Amniotic stem cell (primary cell): Measurements from ENCODE around the gene WDR90.

Experiments
- DNase-seq: peaks from one replicate; lab custom pipeline; 2025; lab: John Stamatoyannopoulos, UW

The WDR90 gene

GRCh38 chr16:638836-639235, 10.3 kb upstream of the WDR90 start:
- DNase-seq = no peak

DNA sequence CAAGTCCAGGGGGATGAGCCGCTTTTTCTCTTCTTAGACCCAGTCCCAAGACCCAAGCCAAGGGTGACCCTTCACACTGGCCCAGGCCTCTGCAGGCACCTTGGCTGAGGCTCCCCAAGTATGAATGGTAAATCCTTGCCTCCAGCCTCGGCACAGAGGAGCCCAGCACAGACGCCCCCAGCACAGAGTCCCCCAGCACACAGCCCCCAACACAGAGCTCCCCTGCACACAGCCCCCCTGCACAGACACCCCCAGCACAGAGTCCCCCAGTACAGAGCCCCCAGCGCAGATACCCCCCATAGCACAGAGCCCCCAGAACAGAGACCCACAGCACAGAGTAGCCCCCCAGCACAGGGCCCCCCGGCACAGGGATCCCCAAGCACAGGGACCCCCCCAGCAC, 8.6 kb upstream of the WDR90 start:
- DNase-seq = no peak

DNA sequence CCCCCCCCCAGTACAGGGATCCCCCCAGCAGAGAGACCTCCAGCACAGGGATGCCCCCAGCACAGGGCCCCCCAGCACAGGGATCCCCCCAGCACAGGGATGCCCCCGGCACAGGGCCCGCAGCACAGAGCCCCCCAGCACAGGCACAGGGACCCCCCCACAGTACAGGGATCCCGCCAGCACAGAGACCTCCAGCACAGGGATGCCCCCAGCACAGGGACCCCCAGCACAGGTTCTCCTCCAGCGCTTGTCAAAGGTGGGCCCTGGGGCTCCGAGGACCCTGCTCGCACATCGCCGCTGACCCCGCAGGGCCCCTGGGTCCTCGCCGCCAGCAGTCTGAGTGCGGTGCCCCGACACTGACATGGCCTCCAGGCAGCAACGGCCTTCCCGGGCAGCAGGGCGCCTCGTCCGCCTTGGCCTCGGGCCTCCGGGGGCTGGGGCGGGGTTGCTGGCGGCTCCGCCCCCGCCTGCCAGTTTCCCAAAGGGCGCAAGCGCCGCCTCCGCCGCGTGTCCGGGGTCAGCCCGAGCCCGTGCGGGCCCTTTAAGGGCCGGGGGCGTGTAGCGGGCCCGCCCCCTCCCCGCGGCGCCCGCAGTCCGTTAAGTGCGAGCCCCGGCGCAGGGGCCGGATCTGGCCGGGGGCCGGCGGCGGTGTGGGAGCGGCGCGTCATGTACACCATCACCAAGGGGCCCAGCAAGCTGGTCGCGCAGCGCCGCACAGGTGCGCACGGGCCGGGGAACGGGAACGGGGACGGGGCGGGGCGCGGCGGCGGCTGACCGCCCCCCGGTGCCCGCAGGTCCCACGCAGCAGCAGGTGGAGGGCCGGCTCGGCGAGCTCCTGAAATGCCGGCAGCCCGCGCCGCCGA, 7.6 kb upstream of the WDR90 start, which contains the start of gene MCRIP2:
MCRIP2 (plus strand) TSS at position 503 of the 863 bp plus-strand sequence; CDS start at position 667, 164 bp downstream.
- peak; percentile 31 for DNase-seq

DNA sequence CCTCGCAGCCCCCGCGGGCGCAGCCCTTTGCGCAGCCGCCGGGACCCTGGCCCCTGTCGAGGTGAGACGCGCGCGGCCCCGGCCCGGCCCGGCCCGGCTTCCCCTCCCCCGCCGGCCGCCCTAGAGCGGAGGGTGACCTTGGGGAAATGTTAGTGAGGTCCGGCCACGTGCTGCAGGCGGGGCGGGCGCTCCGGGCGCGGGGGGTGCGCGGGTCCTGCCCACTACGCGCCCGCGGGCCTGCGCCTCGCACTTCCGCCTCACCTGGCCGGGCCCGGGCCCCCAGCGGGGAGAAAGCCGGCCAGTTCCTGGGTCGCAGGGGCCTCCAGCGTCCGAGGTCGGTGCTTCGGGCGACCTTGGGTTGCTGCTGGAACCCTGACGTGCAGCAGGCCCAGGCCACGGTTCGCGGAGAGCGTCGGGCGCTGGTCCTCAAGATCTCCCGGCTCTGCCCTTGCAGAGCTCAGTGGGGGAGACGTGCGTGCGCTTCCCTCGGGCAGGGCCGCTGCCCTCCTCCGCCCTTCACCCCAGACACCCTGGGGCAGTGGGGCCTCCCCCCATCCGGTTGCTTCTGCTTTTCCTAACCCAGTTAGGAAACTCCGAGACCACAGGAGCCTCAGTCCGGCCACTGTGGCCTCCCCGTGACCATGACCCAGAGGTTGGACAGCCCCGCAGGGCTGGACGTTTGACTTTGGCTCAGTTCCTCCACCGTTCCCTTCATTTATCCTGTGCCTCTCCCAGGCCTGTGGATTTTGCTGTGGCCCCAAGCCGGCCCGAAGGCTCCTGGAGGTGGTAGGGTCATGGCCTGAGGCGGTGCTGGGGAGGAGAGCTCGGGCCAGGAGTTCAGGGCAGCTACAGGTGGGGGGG, 6.7 kb upstream of the WDR90 start:
- DNase-seq = no peak

DNA sequence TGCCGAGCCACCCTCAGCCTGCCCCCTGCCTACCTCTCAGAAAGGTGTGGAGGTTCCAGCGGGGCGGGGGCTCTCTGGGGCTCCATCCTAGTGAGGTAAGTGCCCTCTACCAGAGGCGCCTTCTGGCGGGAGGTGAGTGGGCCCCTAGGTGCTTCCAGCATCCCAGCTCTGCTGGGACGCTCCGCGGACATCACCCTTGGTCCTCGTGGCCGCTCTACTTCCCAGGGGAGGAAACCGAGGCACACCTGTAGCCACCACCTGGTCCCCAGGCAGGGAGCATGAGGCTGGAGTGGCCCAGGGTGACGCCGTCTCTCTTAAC, 6.2 kb upstream of the WDR90 start:
- no peak for DNase-seq

GRCh38 chr16:644556-644955, 4.6 kb upstream of the WDR90 start:
- no peak for DNase-seq

- DNase-seq = no peak
Observed at GRCh38 chr16:645852-646678, 3.1 kb upstream of the WDR90 start.

DNA sequence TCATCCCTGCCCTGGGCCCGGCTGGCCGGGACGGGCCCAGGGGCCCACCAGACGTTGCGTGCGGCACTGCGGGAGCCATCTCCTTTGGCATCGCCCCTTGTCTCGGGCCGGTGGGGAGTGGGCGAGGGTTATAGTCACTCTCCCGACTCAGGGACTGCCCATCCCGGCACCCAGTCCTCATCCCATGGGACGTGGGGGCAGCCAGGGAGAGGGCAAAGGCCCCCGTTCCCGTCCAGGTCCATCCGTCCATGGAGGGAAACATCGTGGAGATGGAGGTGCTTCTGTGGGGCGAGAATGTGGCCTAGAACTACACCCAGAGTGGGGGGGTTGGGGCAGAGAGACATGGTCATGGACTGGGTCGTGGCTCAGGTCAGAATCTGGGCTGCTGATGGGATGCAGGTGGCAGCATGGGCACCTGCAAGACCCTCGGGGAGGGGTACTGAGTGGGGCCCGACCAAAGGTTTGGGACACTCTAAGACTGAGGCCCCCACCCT, 2.4 kb upstream of the WDR90 start:
- no peak for DNase-seq

GRCh38 chr16:647173-647902, 1.8 kb upstream of the WDR90 start:
- DNase-seq = no peak

DNA sequence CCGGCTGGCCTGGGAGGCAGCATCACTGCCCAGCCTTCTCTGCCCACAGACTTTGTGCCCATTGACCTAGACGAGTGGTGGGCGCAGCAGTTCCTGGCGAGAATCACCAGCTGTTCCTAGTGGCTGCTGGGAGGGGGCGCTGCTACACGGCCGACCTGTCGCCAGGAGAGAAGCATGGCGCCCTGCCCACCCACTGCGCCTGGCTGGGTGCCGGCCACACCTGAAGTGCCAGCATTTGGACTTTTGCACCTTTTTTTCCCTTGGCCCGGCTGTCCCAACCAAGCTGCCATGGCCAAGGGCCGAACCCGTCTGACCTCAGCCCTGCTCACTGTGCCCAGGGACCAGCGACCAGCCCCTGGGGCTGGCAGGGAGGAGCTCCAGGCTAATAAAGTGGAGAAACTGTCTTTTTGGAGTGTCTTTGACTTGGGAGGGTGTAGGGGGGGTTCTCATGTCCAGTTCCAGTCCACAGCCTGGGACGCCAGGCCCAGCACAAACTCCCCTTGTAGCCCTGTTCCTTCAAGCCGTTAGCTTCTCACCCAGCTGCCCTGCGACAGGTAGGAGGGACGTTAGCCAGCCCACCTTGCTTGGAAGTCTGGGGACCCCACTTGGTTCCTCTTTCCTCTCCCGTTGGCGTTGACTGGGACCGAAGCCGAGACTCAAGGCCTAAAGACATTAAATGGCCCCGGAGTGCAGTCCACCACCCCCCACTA, 939 bp upstream of the WDR90 start:
- no peak for DNase-seq

GRCh38 chr16:649631-650030, 466 bp downstream of the WDR90 start:
- DNase-seq = no peak

GRCh38 chr16:651844-652243, 2.7 kb downstream of the WDR90 start:
- DNase-seq = no peak

- no peak for DNase-seq
Observed at GRCh38 chr16:652454-653305, 3.5 kb downstream of the WDR90 start.

- DNase-seq = no peak
Observed at GRCh38 chr16:654034-654433, 4.9 kb downstream of the WDR90 start.

DNA sequence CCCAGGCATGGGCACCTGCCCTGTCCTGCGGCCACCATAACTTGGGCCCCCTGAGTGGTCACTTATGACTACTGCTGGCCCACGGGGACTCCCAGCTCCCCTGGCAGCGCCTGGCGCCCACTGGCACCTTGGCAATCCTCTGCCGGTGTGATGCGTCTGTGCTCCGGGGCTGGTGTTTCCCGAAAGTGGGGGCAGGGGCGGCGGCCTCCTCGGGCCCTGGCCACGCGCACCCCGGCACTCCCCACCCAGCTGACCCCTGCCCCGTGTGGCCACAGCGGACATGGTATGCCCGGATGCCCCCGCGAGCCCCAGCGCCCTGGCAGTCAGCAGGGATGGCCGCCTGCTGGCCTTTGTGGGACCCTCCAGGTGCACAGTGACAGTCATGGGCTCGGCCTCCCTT, 8.3 kb downstream of the WDR90 start:
- DNase-seq = no peak

- DNase-seq = no peak
Observed at GRCh38 chr16:658679-659571, 9.8 kb downstream of the WDR90 start.

DNA sequence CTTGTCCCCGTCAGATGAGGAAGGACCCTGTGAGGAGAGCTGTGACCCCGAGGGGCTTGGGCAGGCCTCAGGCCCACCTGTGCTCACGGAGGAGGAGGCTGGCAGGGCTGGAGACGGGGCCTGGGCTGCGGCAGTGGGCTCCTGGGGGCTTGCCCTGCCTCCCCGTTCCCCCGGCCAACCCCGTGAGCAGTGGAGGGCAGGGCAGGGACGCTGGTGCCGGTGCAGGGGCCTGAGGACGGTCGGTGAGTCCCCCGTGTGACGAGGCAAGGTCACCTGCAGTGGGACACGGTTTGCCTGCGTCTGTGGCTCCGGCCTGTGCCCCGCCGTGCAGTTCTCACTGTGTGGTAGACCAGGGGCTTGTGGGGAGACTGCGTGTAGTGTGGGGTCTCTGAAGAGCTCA, 10.5 kb downstream of the WDR90 start:
- DNase-seq = no peak

- DNase-seq = no peak
Observed at GRCh38 chr16:660132-660458, 10.9 kb downstream of the WDR90 start.
